ENCODE results near the gene GPR35.

GRCh38 chr2:240624011-240624949 is 1.0 kb upstream of the GPR35 start:
- TF ChIP-seq EZH2 (IDR thresholded peaks at IDR 0.05; ENCODE audit: borderline replicate concordance, low read length) (no peak), CTCF (IDR thresholded peaks at IDR 0.05; ENCODE audit: low read length) (no peak)
